GM23338 (cell line): ENCODE measurements around the gene SMAD1. TPM values are rescaled to one million over a fixed set of nuclear protein-coding genes. Genes with fewer than 3 reads are reported as not detected.

Experiments used
- ATAC-seq: fragments of 200-7000 bp; cut with Tn5 transposase; 3 replicates; pipeline ENCODE4 v1.9.1; 2020
- DNase-seq: peaks from one replicate; pipeline ENCODE4 v3.0.0-alpha.2; 2015; ENCODE audit warnings: low spot score
- H2AFZ ChIP-seq: fragments of 200-600 bp; sonication (generic); 2 replicates; pipeline ENCODE4 v1.8.0; 2016; ENCODE audit warnings: antibody characterized with exemption, mild to moderate bottlenecking, moderate library complexity
- H3F3A ChIP-seq: fragments of 200-600 bp; sonication (generic); replicated peaks from 2 replicates; pipeline ENCODE4 v1.8.0; 2017; ENCODE audit warnings: antibody characterized with exemption, mixed run types, low read depth
- H3K27ac ChIP-seq: fragments of 200-600 bp; sonication (generic); 2 replicates; pipeline ENCODE4 v1.6.1; 2016; ENCODE audit warnings: low read depth
- H3K27me3 ChIP-seq: fragments of 200-600 bp; sonication (generic); 2 replicates; pipeline ENCODE4 v1.8.0; 2016; ENCODE audit warnings: mild to moderate bottlenecking, mixed run types, moderate library complexity; ENCODE audit not compliant: insufficient read depth
- H3K36me3 ChIP-seq: fragments of 200-600 bp; sonication (generic); 2 replicates; pipeline ENCODE4 v1.8.0; 2016; ENCODE audit warnings: mild to moderate bottlenecking; ENCODE audit not compliant: insufficient read depth
- H3K4me1 ChIP-seq: fragments of 200-600 bp; sonication (generic); 2 replicates; pipeline ENCODE4 v1.8.0; 2016; ENCODE audit warnings: mild to moderate bottlenecking, moderate library complexity; ENCODE audit not compliant: insufficient read depth
- H3K4me2 ChIP-seq: fragments of 200-600 bp; sonication (generic); 2 replicates; pipeline ENCODE4 v1.7.1; 2017; ENCODE audit warnings: mixed run types
- H3K4me3 ChIP-seq: fragments of 200-600 bp; sonication (generic); 2 replicates; pipeline ENCODE4 v1.6.1; 2016; ENCODE audit warnings: mixed run types
- H3K79me2 ChIP-seq: fragments of 200-600 bp; sonication (generic); replicated peaks from 2 replicates; pipeline ENCODE4 v1.8.0; 2017; ENCODE audit warnings: mild to moderate bottlenecking; ENCODE audit not compliant: insufficient read depth
- H3K9me2 ChIP-seq: fragments of 200-600 bp; sonication (generic); 2 replicates; pipeline ENCODE4 v1.8.0; 2017; ENCODE audit not compliant: insufficient read depth
- H4K20me1 ChIP-seq: fragments of 200-600 bp; sonication (generic); replicated peaks from 2 replicates; pipeline ENCODE4 v1.8.0; 2017; ENCODE audit warnings: mild to moderate bottlenecking; ENCODE audit not compliant: insufficient read depth
- H3K27ac Mint-ChIP-seq: 2 replicates; pipeline ENCODE4 v1.8.0; 2020; ENCODE audit warnings: inconsistent platforms, mild to moderate bottlenecking, moderate library complexity, mixed read lengths
- H3K27me3 Mint-ChIP-seq: 3 replicates; pipeline ENCODE4 v1.8.0; 2022; ENCODE audit warnings: low read depth, mild to moderate bottlenecking, moderate library complexity, mixed read lengths, inconsistent platforms; ENCODE audit not compliant: insufficient read depth, poor library complexity
- H3K36me3 Mint-ChIP-seq: 3 replicates; pipeline ENCODE4 v1.8.0; 2021; ENCODE audit warnings: low read depth, mild to moderate bottlenecking, inconsistent platforms, moderate library complexity, mixed read lengths
- H3K4me1 Mint-ChIP-seq: 3 replicates; pipeline ENCODE4 v1.8.0; 2020; ENCODE audit warnings: mild to moderate bottlenecking, inconsistent platforms, mixed read lengths
- H3K4me3 Mint-ChIP-seq: 3 replicates; pipeline ENCODE4 v1.8.0; 2021; ENCODE audit warnings: moderate library complexity, mild to moderate bottlenecking, inconsistent platforms, mixed read lengths
- H3K9me3 Mint-ChIP-seq: 3 replicates; pipeline ENCODE4 v1.8.0; 2020; ENCODE audit warnings: moderate library complexity, mild to moderate bottlenecking, inconsistent platforms, mixed read lengths
- CREB1 ChIP-seq: fragments of 250-450 bp; sonication (Bioruptor Pico); IDR thresholded peaks from 2 replicates; pipeline ENCODE4 v1.5.0; 2020; ENCODE audit warnings: low read depth, mild to moderate bottlenecking, moderate library complexity
- EZH2phosphoT487 ChIP-seq: fragments of 200-600 bp; sonication (generic); IDR thresholded peaks from one replicate; pipeline ENCODE4 v1.8.1; 2018; ENCODE audit warnings: antibody characterized with exemption; ENCODE audit not compliant: unreplicated experiment
- JUNB ChIP-seq: IDR thresholded peaks from one replicate; pipeline ENCODE4 v1.6.1; 2016; ENCODE audit warnings: antibody characterized with exemption; ENCODE audit not compliant: unreplicated experiment
- NANOG ChIP-seq: IDR thresholded peaks from 2 replicates; pipeline ENCODE4 v1.6.1; 2016; ENCODE audit warnings: antibody characterized with exemption, borderline replicate concordance
- POLR2AphosphoS5 ChIP-seq: IDR thresholded peaks from 2 replicates; pipeline ENCODE4 v1.6.1; 2016; ENCODE audit warnings: antibody characterized with exemption, low read depth
- REST ChIP-seq: IDR thresholded peaks from one replicate; pipeline ENCODE4 v1.6.1; 2018; ENCODE audit warnings: antibody characterized with exemption; ENCODE audit not compliant: unreplicated experiment
- ZNF462 ChIP-seq: fragments of 250-450 bp; sonication (Bioruptor Pico); IDR thresholded peaks from 2 replicates; pipeline ENCODE4 v1.5.0; 2020; ENCODE audit warnings: mild to moderate bottlenecking, moderate library complexity
- polyA plus RNA-seq: library from polyadenylated mRNA; unstranded; fragments of >200 nt; fragmentation: Nextera tagmentation; extraction: Ambion mirVana; gene quantifications from 2 replicates; pipeline ENCODE4 v1.2.1, GENCODE V29; 2016
- total RNA-seq: library from RNA; depleted of rRNA; stranded (reverse); fragments of >200 nt; shearing (Covaris generic); gene quantifications from 2 replicates; pipeline ENCODE4 v1.2.3, GENCODE V29; 2014

Gene SMAD1
- total and polyA plus RNA-seq, 2 experiments from 2014 or later: 19.8 to 33.6 TPM

- peak overlapping the region; percentile 91; the same call in 1 of the 2 replicates for H3K4me2 ChIP-seq
- H4K20me1 ChIP-seq: no peaks in the 10 kb centered on the region
- no peaks in the 10 kb centered on the region; the same call in 1 of the 2 replicates for H3K9me2 ChIP-seq
- no peak overlapping the region for H3K27ac ChIP-seq
- H3K27me3 ChIP-seq: peaks cover 9% of the 10 kb centered on the region
- Mint-ChIP-seq H3K36me3 (peaks cover 3% of the 10 kb centered on the region; the same call in 2 of the 3 replicates), H3K27ac (no peak overlapping the region), H3K9me3 (peaks cover 4% of the 10 kb centered on the region; the same call in 2 of the 3 replicates), H3K27me3 (peaks cover 6% of the 10 kb centered on the region), H3K4me1 (peaks cover 10% of the 10 kb centered on the region), H3K4me3 (no peak overlapping the region; the same call in 2 of the 3 replicates)
- peaks cover 20% of the 10 kb centered on the region for H3K4me1 ChIP-seq
- H2AFZ ChIP-seq: no peak overlapping the region
- H3K4me3 ChIP-seq: no peak overlapping the region
- no peaks in the 10 kb centered on the region for H3F3A ChIP-seq
- TF ChIP-seq CREB1 (CRISPR knock-in tag): no peak
- TF ChIP-seq POLR2AphosphoS5: no peak
- no peak for TF ChIP-seq NANOG
- no peak for TF ChIP-seq REST
- no peak for TF ChIP-seq JUNB
- no peak for TF ChIP-seq EZH2phosphoT487
- TF ChIP-seq ZNF462 (CRISPR knock-in tag): no peak
- H3K79me2 ChIP-seq: peaks cover 27% of the 10 kb centered on the region
- no peak for DNase-seq
- no peaks in the 10 kb centered on the region for H3K36me3 ChIP-seq
- ATAC-seq: no peak
Measured at GRCh38 chr4:145480257-145480656, 1.4 kb upstream of the SMAD1 start.
